ENCODE measurements around the gene LUZP2. TPM values are rescaled to one million over a fixed set of nuclear protein-coding genes. Genes with fewer than 3 reads are reported as not detected.

Gene LUZP2
- total and polyA plus RNA-seq, 9 of the 15 experiments (the other 6 are each of a cell fraction or from before 2014, with no cell fraction given) = not detected

GRCh38 chr11:24470431-24470830 is 26.4 kb upstream of the LUZP2 start:
- in situ Hi-C loops (cut with MboI) = no loop called here
- Histone ChIP-seq H3K79me2 (ENCODE audit: control insufficient read depth, insufficient read depth, low read length) (no peaks in the 10 kb centered on the region), H2AFZ (ENCODE audit: low read depth, low read length) (no peak overlapping the region), H3K27ac (ENCODE audit: extremely low read depth, low read depth, low read length) (no peak overlapping the region), H3K36me3 (ENCODE audit: control insufficient read depth, insufficient read depth, low read length) (no peaks in the 10 kb centered on the region), H3K4me2 (ENCODE audit: insufficient read depth, low read length) (no peak overlapping the region), H3K9me1 (ENCODE audit: control insufficient read depth, insufficient read depth, low read length) (no peaks in the 10 kb centered on the region), H3K4me1 (replicated peaks in 1 of 2; ENCODE audit: control insufficient read depth in 2 of 2, insufficient read depth in 2 of 2, low read length in 2 of 2) (no peaks in the 10 kb centered on the region), H3K9me3 (replicated peaks; ENCODE audit: control insufficient read depth, insufficient read depth, low read depth, low read length) (no peaks in the 10 kb centered on the region), H4K20me1 (replicated peaks; ENCODE audit: control insufficient read depth, insufficient read depth, low read length) (no peaks in the 10 kb centered on the region), H3K27me3 (ENCODE audit: control insufficient read depth in 2 of 2, insufficient read depth in 2 of 2, low read length in 2 of 2) (no peaks in the 10 kb centered on the region), H3K9ac (ENCODE audit: insufficient read depth in 1 of 2, low read depth in 2 of 2, low read length in 2 of 2) (no peak overlapping the region), H3K4me3 (no peak overlapping the region)
- ATAC-seq (no peak), FAIRE-seq (no peak), DNase-seq (ENCODE audit: extremely low read depth in 1 of 4, low spot score in 3 of 4) (no peak)
- intact Hi-C loops (cut with micrococcal nuclease) = no loop called here
- POLR2A ChIA-PET = no interaction called here
- 0% methylated on average over 1 of the region's 1 CpG for WGBS (ENCODE audit: insufficient coverage, low coverage, missing lambda C conversion rate)
- CTCF ChIA-PET (ENCODE audit: low intra/inter-chr PET ratio) = no interaction called here
- BruUV-seq (replicated peaks) = no TSS peak
- TF ChIP-seq, protein P1, sequence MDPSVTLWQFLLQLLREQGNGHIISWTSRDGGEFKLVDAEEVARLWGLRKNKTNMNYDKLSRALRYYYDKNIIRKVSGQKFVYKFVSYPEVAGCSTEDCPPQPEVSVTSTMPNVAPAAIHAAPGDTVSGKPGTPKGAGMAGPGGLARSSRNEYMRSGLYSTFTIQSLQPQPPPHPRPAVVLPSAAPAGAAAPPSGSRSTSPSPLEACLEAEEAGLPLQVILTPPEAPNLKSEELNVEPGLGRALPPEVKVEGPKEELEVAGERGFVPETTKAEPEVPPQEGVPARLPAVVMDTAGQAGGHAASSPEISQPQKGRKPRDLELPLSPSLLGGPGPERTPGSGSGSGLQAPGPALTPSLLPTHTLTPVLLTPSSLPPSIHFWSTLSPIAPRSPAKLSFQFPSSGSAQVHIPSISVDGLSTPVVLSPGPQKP (CRISPR knock-in tag; IDR thresholded peaks at IDR 0.05) = no peak
- TF ChIP-seq HDAC1 (IDR thresholded peaks at IDR 0.05) (no peak), NR3C1 (CRISPR knock-in tag; IDR thresholded peaks at IDR 0.05) (no peak), SMARCA4 (IDR thresholded peaks at IDR 0.05) (no peak), SOX6 (IDR thresholded peaks at IDR 0.05) (no peak), NFXL1 (CRISPR knock-in tag; IDR thresholded peaks at IDR 0.05) (no peak), ARID3A (IDR thresholded peaks at IDR 0.05; ENCODE audit: borderline replicate concordance, low read depth, low read length) (no peak), SAFB2 (IDR thresholded peaks at IDR 0.05; ENCODE audit: borderline replicate concordance, low read depth, low read length, severe bottlenecking) (no peak), KHSRP (IDR thresholded peaks at IDR 0.05) (no peak), BRD4 (IDR thresholded peaks at IDR 0.05) (no peak), NUFIP1 (IDR thresholded peaks at IDR 0.05; ENCODE audit: partially characterized antibody) (no peak), ESRRA (IDR thresholded peaks at IDR 0.05; ENCODE audit: borderline replicate concordance, low read depth) (no peak), ZNF639 (CRISPR knock-in tag; conservative IDR thresholded peaks at IDR 0.05 in 1 of 2, IDR thresholded peaks at IDR 0.05 in 1 of 2) (no peak), ZNF696 (CRISPR knock-in tag; conservative IDR thresholded peaks at IDR 0.05) (no peak), HIVEP1 (CRISPR knock-in tag; IDR thresholded peaks at IDR 0.05) (no peak), HMG20A (CRISPR knock-in tag; conservative IDR thresholded peaks at IDR 0.05) (no peak), NRF1 (conservative IDR thresholded peaks at IDR 0.05 in 1 of 2, IDR thresholded peaks at IDR 0.05 in 1 of 2) (no peak), ZNF143 (CRISPR knock-in tag; IDR thresholded peaks at IDR 0.05) (no peak)
